Measurements from ENCODE around the gene ZNF69. TPM values are rescaled to one million over a fixed set of nuclear protein-coding genes. Genes with fewer than 3 reads are reported as not detected.
"Not testable (repeated sequence)": the region's sequence is repeated elsewhere in the genome, so short reads cannot be mapped to it uniquely, and the experiment has no call there.

Gene ZNF69
- total RNA-seq, 1 donor from 2014 or later, result 2.1 TPM

GRCh38 chr19:11905928-11906327, 18.3 kb downstream of the ZNF69 start:
- no peak for TF ChIP-seq CTCF (IDR thresholded peaks at IDR 0.05)
- H3K36me3 Mint-ChIP-seq (ENCODE audit: low read depth), result peaks cover 25% of the 10 kb centered on the region
- H3K9me3 Mint-ChIP-seq, result peaks cover 17% of the 10 kb centered on the region
- H3K4me1 Mint-ChIP-seq, result no peaks in the 10 kb centered on the region
- intact Hi-C loops (cut with micrococcal nuclease), result no loop called here
- ChIA-PET POLR2A (no interaction called here), CTCF (interaction anchor here (0.7 kb wide), 1 partner anchor 18 kb away, joined by 3 read pairs; no protein-coding TSS in a partner anchor)
- no peak for DNase-seq
- H3K27ac Mint-ChIP-seq, result no peak overlapping the region
- no peaks in the 10 kb centered on the region for H3K27me3 Mint-ChIP-seq
- no peak for ATAC-seq (ENCODE audit: low read depth)
- H3K4me3 Mint-ChIP-seq, result no peak overlapping the region

DNA sequence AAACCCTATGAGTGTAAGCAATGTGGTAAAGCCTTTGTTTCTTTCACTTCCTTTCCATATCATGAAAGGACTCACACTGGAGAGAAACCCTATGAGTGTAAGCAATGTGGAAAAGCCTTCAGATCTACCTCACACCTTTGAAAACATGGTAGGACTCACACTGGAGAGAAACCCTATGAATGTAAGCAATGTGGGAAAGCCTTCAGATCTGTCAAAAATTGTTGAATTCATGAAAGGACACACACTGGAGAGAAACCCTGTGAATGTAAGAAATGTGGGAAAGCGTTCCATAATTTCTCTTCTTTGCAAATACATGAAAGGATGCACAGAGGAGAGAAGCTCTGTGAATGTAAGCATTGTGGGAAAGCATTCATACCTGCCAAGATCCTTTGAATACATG, 24.4 kb downstream of the ZNF69 start:
- DNase-seq; H3K4me1 Mint-ChIP-seq; intact Hi-C loops (cut with micrococcal nuclease); H3K27me3 Mint-ChIP-seq; H3K36me3 Mint-ChIP-seq (ENCODE audit: low read depth); ATAC-seq (ENCODE audit: low read depth); H3K27ac Mint-ChIP-seq; CTCF ChIA-PET; H3K4me3 Mint-ChIP-seq; POLR2A ChIA-PET: not testable (repeated sequence)
- H3K9me3 Mint-ChIP-seq, result peaks cover 12% of the 10 kb centered on the region

GRCh38 chr19:11914417-11915051, 27.0 kb downstream of the ZNF69 start:
- H3K36me3 Mint-ChIP-seq (ENCODE audit: low read depth); CTCF ChIA-PET; DNase-seq; H3K4me1 Mint-ChIP-seq; H3K4me3 Mint-ChIP-seq; H3K9me3 Mint-ChIP-seq; intact Hi-C loops (cut with micrococcal nuclease); H3K27me3 Mint-ChIP-seq; ATAC-seq (ENCODE audit: low read depth); H3K27ac Mint-ChIP-seq: not testable (repeated sequence)
- POLR2A ChIA-PET, result interaction anchor here (1.1 kb wide), 1 partner anchor 10 kb away, joined by 3 read pairs; no protein-coding TSS in a partner anchor

GRCh38 chr19:11921852-11922495, 34.4 kb downstream of the ZNF69 start:
- ATAC-seq (ENCODE audit: low read depth) (no peak), DNase-seq (no peak)
- H3K4me1 Mint-ChIP-seq, result peaks cover 33% of the 10 kb centered on the region
- no peaks in the 10 kb centered on the region for H3K27me3 Mint-ChIP-seq
- H3K9me3 Mint-ChIP-seq, result no peaks in the 10 kb centered on the region
- TF ChIP-seq CTCF (IDR thresholded peaks at IDR 0.05), result no peak
- no peak overlapping the region for H3K27ac Mint-ChIP-seq
- H3K36me3 Mint-ChIP-seq (ENCODE audit: low read depth), result peaks cover 15% of the 10 kb centered on the region
- POLR2A ChIA-PET, result interaction anchor here (0.7 to 3.8 kb wide), 3 partner anchors 143 to 411 kb away, joined by 3 to 31 read pairs (median 4); partner anchors contain the start of genes ZNF20, ZNF563 and ZNF844
- no peak overlapping the region for H3K4me3 Mint-ChIP-seq
- intact Hi-C loops (cut with micrococcal nuclease), result no loop called here
- CTCF ChIA-PET, result interaction anchor here (1.3 to 4.6 kb wide), 6 partner anchors 42 to 219 kb away, joined by 6 to 84 read pairs (median 32); partner anchors contain the start of genes ZNF20, ZNF763 and ZNF878

GRCh38 chr19:11924886-11925650, 37.5 kb downstream of the ZNF69 start, which contains the start of gene ZNF700:
Gene ZNF700, plus strand, starts transcription at chr19:11925107. Its CDS starts 104 bp downstream, at chr19:11925211.
- POLR2A ChIA-PET, result interaction anchor here (0.6 to 4.6 kb wide), 29 partner anchors 10 to 1197 kb away, joined by 3 to 101 read pairs (median 4); partner anchors contain the start of genes DHPS, ZNF136, ZNF20 and ZNF433
- CTCF ChIA-PET, result interaction anchor here (1.8 to 4.6 kb wide), 9 partner anchors 39 to 216 kb away, joined by 4 to 84 read pairs (median 16); partner anchors contain the start of genes ZNF20, ZNF491 and ZNF763
- H3K36me3 Mint-ChIP-seq (ENCODE audit: low read depth), result peaks cover 22% of the 10 kb centered on the region
- peak within 1 kb of the TSS; percentile 99 for H3K4me3 Mint-ChIP-seq
- ATAC-seq (ENCODE audit: low read depth), result peak; percentile 87
- no peaks in the 10 kb centered on the region for H3K9me3 Mint-ChIP-seq
- TF ChIP-seq CTCF (IDR thresholded peaks at IDR 0.05), result no peak
- H3K27me3 Mint-ChIP-seq, result no peaks in the 10 kb centered on the region
- peak; percentile 86 for DNase-seq
- H3K4me1 Mint-ChIP-seq, result peaks cover 44% of the 10 kb centered on the region
- H3K27ac Mint-ChIP-seq, result peak within 1 kb of the TSS; percentile 98
- intact Hi-C loops (cut with micrococcal nuclease), result loop anchor here (1.0 to 2.0 kb wide), 12 partner anchors 38 to 744 kb away; partner anchors contain the start of genes ZNF433, ZNF439, ZNF491 and ZNF563

GRCh38 chr19:11925651-11926187, 38.1 kb downstream of the ZNF69 start:
- not testable (repeated sequence) for H3K9me3 Mint-ChIP-seq; DNase-seq; ATAC-seq (ENCODE audit: low read depth); H3K27me3 Mint-ChIP-seq
- Mint-ChIP-seq H3K27ac (peak overlapping the region; percentile 93), H3K4me1 (peaks cover 47% of the 10 kb centered on the region), H3K36me3 (ENCODE audit: low read depth) (peaks cover 25% of the 10 kb centered on the region), H3K4me3 (peak overlapping the region; percentile 99)
- ChIA-PET CTCF (interaction anchor here (1.2 to 4.2 kb wide), 2 partner anchors 38 kb away, joined by 5 to 46 read pairs; partner anchors contain the start of gene ZNF763), POLR2A (interaction anchor here (1.0 to 4.6 kb wide), 7 partner anchors 39 to 408 kb away, joined by 3 to 101 read pairs (median 20); partner anchors contain the start of genes ZNF136, ZNF20, ZNF44 and ZNF563)
- intact Hi-C loops (cut with micrococcal nuclease), result loop anchor here (1.0 to 2.0 kb wide), 6 partner anchors 39 to 743 kb away; partner anchors contain the start of genes ZNF433, ZNF439 and ZNF563

Measured in activated B cell treated with CpG ODN at 0.5 μM for 24 hours (primary cell).